Keratinocyte (primary cell): ENCODE measurements around the gene DUSP10. TPM values are rescaled to one million over a fixed set of nuclear protein-coding genes. Genes with fewer than 3 reads are reported as not detected.

ENCODE experiments used
- DNase-seq: peaks from one replicate; pipeline ENCODE4 v3.0.0-alpha.2; 2011; ENCODE audit warnings: low read depth, missing footprints, low spot score
- FAIRE-seq: peaks from 2 replicates; lab custom pipeline; 2011; peaks lifted over from hg19 to GRCh38; lab: Jason Lieb, UNC
- H2AFZ ChIP-seq: 2 replicates; pipeline ENCODE4 v1.6.0; 2012; ENCODE audit warnings: low read length, control low read depth, inconsistent platforms; ENCODE audit not compliant: control insufficient read depth
- H3K27ac ChIP-seq: 2 replicates; pipeline ENCODE4 v1.5.1; 2011; ENCODE audit warnings: low read length; ENCODE audit not compliant: control insufficient read depth, insufficient read depth
- H3K27me3 ChIP-seq: 3 replicates; pipeline ENCODE4 v1.6.0; 2011; ENCODE audit warnings: low read length; ENCODE audit not compliant: control insufficient read depth, insufficient read depth; ENCODE audit errors: extremely low read depth
- H3K36me3 ChIP-seq, 2 experiments: 2 replicates in 1 of 2; 3 replicates in 1 of 2; pipeline ENCODE4 v1.5.1; 2011; ENCODE audit warnings: low read length in 2 of 2, mild to moderate bottlenecking in 1 of 2; ENCODE audit not compliant: control insufficient read depth in 2 of 2, insufficient read depth in 2 of 2; ENCODE audit errors: extremely low read depth in 1 of 2
- H3K4me1 ChIP-seq: 3 replicates; pipeline ENCODE4 v1.5.1; 2011; ENCODE audit warnings: low read length; ENCODE audit not compliant: control insufficient read depth, insufficient read depth; ENCODE audit errors: extremely low read depth
- H3K4me2 ChIP-seq: 3 replicates; pipeline ENCODE4 v1.6.0; 2011; ENCODE audit warnings: low read depth, low read length; ENCODE audit not compliant: control insufficient read depth, insufficient read depth; ENCODE audit errors: extremely low read depth
- H3K4me3 ChIP-seq, 3 experiments: fragments of 200-600 bp in 1 of 3; sonication (generic) in 1 of 3; 2 replicates in 2 of 3; 3 replicates in 1 of 3; pipeline ENCODE4 v1.5.1; 2011 to 2016; ENCODE audit warnings: low read length in 3 of 3, mild to moderate bottlenecking in 3 of 3, control low read depth in 2 of 3, inconsistent platforms in 1 of 3, low read depth in 1 of 3, mixed read lengths in 1 of 3, mixed run types in 1 of 3, moderate library complexity in 1 of 3; ENCODE audit not compliant: control insufficient read depth in 2 of 3, insufficient read depth in 2 of 3; ENCODE audit errors: extremely low read depth in 1 of 3
- H3K79me2 ChIP-seq: 2 replicates; pipeline ENCODE4 v1.6.0; 2012; ENCODE audit warnings: low read length; ENCODE audit not compliant: control insufficient read depth, insufficient read depth
- H3K9ac ChIP-seq: 3 replicates; pipeline ENCODE4 v1.6.0; 2011; ENCODE audit warnings: low read length; ENCODE audit not compliant: control insufficient read depth, insufficient read depth; ENCODE audit errors: extremely low read depth
- H3K9me1 ChIP-seq: 3 replicates; pipeline ENCODE4 v1.6.0; 2011; ENCODE audit warnings: low read length; ENCODE audit not compliant: control insufficient read depth, insufficient read depth; ENCODE audit errors: extremely low read depth
- H3K9me3 ChIP-seq: 2 replicates; pipeline ENCODE4 v1.5.1; 2012; ENCODE audit warnings: low read depth, low read length; ENCODE audit not compliant: control insufficient read depth
- H4K20me1 ChIP-seq: 3 replicates; pipeline ENCODE4 v1.6.0; 2011; ENCODE audit warnings: low read length; ENCODE audit not compliant: control insufficient read depth, insufficient read depth; ENCODE audit errors: extremely low read depth
- CTCF ChIP-seq, 3 experiments: IDR thresholded peaks in 1 of 3; conservative IDR thresholded peaks in 1 of 3; optimal IDR thresholded peaks in 1 of 3; 2 replicates in 2 of 3; 3 replicates in 1 of 3; pipeline versions ENCODE3 to v1.5.1; 2011; ENCODE audit warnings: low read length in 3 of 3, mild to moderate bottlenecking in 3 of 3, moderate library complexity in 2 of 3, control low read depth in 1 of 3, inconsistent platforms in 1 of 3; ENCODE audit not compliant: insufficient read depth in 2 of 3; ENCODE audit errors: extremely low read depth in 1 of 3
- EZH2 ChIP-seq: IDR thresholded peaks from one replicate; pipeline ENCODE4 v1.6.1; 2012; ENCODE audit warnings: inconsistent platforms, mild to moderate bottlenecking, low read length, moderate library complexity
- dilution Hi-C: fragments of 300-500 bp; cut with MboI; formaldehyde crosslinking; loops from one replicate; pipeline ENCODE4 v1.7.0; 2020; ENCODE audit warnings: low sequenced_read_pairs; ENCODE audit not compliant: extremely low pct_ligation_motif_present
- polyA plus RNA-seq, 5 experiments: library from polyadenylated mRNA; depleted of rRNA in 3 of 5; stranded (reverse) in 3 of 5; stranded (forward) in 1 of 5; unstranded in 1 of 5; fragments of >200 nt; gene quantifications; 1 replicate in 1 of 5; 2 replicates in 3 of 5; 3 replicates in 1 of 5; pipeline versions ENCODE4 v1.2.1 to v1.2.3, GENCODE V29; 2011 to 2012; ENCODE audit warnings: missing spikeins in 2 of 5, low read depth in 1 of 5, low replicate concordance in 1 of 5

DUSP10 gene
- polyA plus RNA-seq, 1 donor (not counting 4 experiments of a cell fraction or from before 2014, with no cell fraction given), result 15.1 TPM

- no peaks in the 10 kb centered on the region for H3K9me1 ChIP-seq
- H3K4me2 ChIP-seq, result no peak overlapping the region
- no peaks in the 10 kb centered on the region for H4K20me1 ChIP-seq
- TF ChIP-seq CTCF (optimal IDR thresholded peaks at IDR 0.05 in 1 of 3, IDR thresholded peaks at IDR 0.05 in 1 of 3, conservative IDR thresholded peaks at IDR 0.05 in 1 of 3; ENCODE audit: extremely low read depth in 1 of 3, insufficient read depth in 2 of 3, low read length in 3 of 3) (no peak), EZH2 (no peak)
- dilution Hi-C loops, result no loop called here
- DNase-seq (no peak), FAIRE-seq (no peak)
- H3K9ac ChIP-seq, result no peak overlapping the region
- no peak overlapping the region for H3K4me3 ChIP-seq
- H3K9me3 ChIP-seq, result peaks cover 7% of the 10 kb centered on the region
- peaks cover 3 to 6% of the 10 kb centered on the region in 2 experiments for H3K36me3 ChIP-seq
- no peaks in the 10 kb centered on the region for H3K27me3 ChIP-seq
- H2AFZ ChIP-seq, result no peak overlapping the region
- H3K79me2 ChIP-seq, result peaks cover 9% of the 10 kb centered on the region
- H3K4me1 ChIP-seq, result peaks cover 4% of the 10 kb centered on the region
- no peak overlapping the region for H3K27ac ChIP-seq
Measured at GRCh38 chr1:221719987-221720386, 21.9 kb downstream of the DUSP10 start.

GRCh38 chr1:221719278-221719597 is 22.7 kb downstream of the DUSP10 start:
- Histone ChIP-seq H3K4me1 (no peaks in the 10 kb centered on the region), H3K4me2 (no peak overlapping the region)
- no peak for FAIRE-seq

More at GRCh38 chr1:221719278-221719597, 22.7 kb downstream of the DUSP10 start:
- DNase-seq, result no peak
- Histone ChIP-seq H3K9me1 (no peaks in the 10 kb centered on the region), H3K79me2 (peaks cover 9% of the 10 kb centered on the region), H3K36me3 (peaks cover 3 to 6% of the 10 kb centered on the region in 2 experiments), H3K4me3 (no peak overlapping the region), H2AFZ (no peak overlapping the region), H3K9ac (no peak overlapping the region), H3K27me3 (no peaks in the 10 kb centered on the region), H4K20me1 (no peaks in the 10 kb centered on the region), H3K9me3 (peaks cover 7% of the 10 kb centered on the region), H3K27ac (no peak overlapping the region)
- TF ChIP-seq EZH2 (no peak), CTCF (optimal IDR thresholded peaks at IDR 0.05 in 1 of 3, IDR thresholded peaks at IDR 0.05 in 1 of 3, conservative IDR thresholded peaks at IDR 0.05 in 1 of 3; ENCODE audit: extremely low read depth in 1 of 3, insufficient read depth in 2 of 3, low read length in 3 of 3) (no peak)
- dilution Hi-C loops, result no loop called here
